Head of caudate nucleus (tissue), 42 donors: ENCODE data around the gene MEAK7.

ENCODE experiments used
- DNase-seq, 42 donors: peaks; one replicate each; pipeline versions ENCODE4 v3.0.0 to v3.0.0-alpha.2; 2020 to 2021; ENCODE audit warnings: mixed read lengths in 7 of 42
- intact Hi-C: fragments of 100-400 bp; cut with DNase I; formaldehyde crosslinking; loops from one replicate; pipeline ENCODE4 v1.15.0; 2022

MEAK7 gene

DNA sequence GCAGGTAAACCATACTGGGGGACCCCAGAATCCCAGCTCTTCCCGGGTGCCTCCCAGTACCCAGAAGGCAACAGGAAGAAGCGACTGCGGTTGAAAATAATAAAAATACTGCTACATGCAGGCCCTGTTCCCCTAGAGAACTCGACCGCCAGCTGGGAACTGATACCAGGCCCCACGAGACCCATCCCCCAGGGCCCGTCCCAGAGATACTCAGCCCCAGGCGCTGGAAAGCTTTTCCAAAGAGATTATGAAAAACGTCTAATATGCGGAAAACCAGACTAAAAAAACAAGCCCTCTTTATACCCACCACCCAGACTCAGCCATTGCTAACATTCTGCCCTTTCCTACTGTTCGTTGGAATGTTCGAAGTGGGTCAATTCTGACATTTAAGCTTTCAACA is 12.9 kb upstream of the MEAK7 start:
- intact Hi-C loops, result loop anchor here (5.0 kb wide), 1 partner anchor 210 kb away; no protein-coding TSS in a partner anchor
- no peak for DNase-seq

DNA sequence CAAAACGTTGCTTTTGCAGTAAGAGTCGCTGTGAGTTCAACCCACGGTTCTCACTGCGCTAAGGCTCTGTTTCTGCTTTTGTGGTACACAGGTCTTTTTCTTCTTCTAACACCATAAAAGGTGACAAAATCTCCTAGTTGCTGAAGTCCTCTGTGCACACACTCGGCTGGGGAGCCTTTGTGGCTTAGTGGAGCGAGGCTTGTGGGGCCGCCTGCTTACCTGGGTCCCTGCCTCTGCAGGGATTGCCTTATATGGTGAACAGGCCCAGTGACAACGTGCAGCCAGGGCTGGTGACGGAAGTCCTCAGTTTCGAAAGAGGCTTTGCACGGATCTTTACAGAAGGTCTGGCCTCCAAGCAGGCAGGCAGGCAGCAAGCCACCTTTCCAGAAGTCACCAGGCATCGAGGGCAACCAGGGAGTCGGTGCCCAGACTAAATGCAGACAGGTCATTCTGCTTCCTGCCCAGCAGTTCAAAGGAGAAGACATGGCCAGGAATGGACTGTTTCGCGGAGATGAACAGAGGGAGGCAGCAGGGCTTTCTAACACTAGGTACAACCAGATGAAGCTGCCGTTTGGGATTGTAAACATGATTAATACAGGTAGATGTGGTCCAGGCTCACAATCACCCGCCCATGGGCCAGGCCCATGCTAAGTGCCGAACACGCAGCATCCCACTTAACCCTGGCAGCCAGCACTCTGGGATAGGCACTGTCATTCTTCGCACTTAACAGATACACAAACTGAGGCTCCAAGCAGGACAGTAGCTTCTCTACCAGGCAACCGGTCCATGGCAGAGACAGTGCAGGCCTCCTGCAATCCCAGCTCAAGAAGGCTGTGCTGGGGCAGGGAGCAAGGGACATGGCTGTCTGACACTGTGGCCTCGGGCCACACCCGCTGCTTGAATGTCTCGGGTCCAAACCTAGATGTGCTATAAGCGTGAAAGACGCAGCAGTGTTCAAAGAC is 10.7 kb upstream of the MEAK7 start:
- DNase-seq, result peak in 4 of 42 donors; percentile 18 to 47 (median 29)
- intact Hi-C loops, result loop anchor here (5.0 kb wide), 2 partner anchors 212 to 222 kb away; no protein-coding TSS in a partner anchor

GRCh38 chr16:84514295-84514873 is 9.9 kb upstream of the MEAK7 start:
- no peak for DNase-seq
- intact Hi-C loops, result loop anchor here (5.0 kb wide), 1 partner anchor 223 kb away; no protein-coding TSS in a partner anchor

DNA sequence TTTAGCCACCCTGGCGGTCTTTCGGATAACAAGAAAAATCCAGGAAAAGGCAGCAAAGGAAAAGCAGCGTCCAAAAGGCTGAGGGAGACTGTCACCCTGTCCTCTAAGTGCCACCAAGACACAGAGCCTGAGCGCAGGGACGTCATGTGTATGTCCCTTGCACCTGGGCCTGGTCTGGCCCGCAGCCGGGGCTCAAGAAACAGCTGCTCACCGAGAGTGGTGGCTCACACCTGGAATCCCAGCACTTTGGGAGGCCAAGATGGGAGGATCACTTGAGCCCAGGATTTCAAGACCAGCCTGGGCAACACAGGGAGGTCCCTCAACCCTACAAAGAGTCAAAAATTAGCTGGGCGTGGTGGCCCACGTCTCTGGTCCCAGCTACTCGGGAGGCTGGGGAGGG is 9.2 kb upstream of the MEAK7 start:
- no peak for DNase-seq
- intact Hi-C loops, result loop anchor here (5.0 kb wide), 1 partner anchor 224 kb away; no protein-coding TSS in a partner anchor

- intact Hi-C loops, result loop anchor here (5.0 kb wide), 1 partner anchor 224 kb away; no protein-coding TSS in a partner anchor
- DNase-seq, result no peak
Measured at GRCh38 chr16:84513123-84513522, 8.7 kb upstream of the MEAK7 start.

- intact Hi-C loops, result loop anchor here (2.0 to 5.0 kb wide), 2 partner anchors 111 to 225 kb away; no protein-coding TSS in a partner anchor
Measured at GRCh38 chr16:84511831-84512230, 7.4 kb upstream of the MEAK7 start.

GRCh38 chr16:84511180-84511800 is 6.8 kb upstream of the MEAK7 start:
- DNase-seq, result peak; percentile 58 to 94 (median 85)
- intact Hi-C loops, result loop anchor here (2.0 to 5.0 kb wide), 2 partner anchors 112 to 226 kb away; no protein-coding TSS in a partner anchor

More at GRCh38 chr16:84511831-84512230, 7.4 kb upstream of the MEAK7 start:
- DNase-seq, result peak in 1 of 42 donors; percentile 8

DNA sequence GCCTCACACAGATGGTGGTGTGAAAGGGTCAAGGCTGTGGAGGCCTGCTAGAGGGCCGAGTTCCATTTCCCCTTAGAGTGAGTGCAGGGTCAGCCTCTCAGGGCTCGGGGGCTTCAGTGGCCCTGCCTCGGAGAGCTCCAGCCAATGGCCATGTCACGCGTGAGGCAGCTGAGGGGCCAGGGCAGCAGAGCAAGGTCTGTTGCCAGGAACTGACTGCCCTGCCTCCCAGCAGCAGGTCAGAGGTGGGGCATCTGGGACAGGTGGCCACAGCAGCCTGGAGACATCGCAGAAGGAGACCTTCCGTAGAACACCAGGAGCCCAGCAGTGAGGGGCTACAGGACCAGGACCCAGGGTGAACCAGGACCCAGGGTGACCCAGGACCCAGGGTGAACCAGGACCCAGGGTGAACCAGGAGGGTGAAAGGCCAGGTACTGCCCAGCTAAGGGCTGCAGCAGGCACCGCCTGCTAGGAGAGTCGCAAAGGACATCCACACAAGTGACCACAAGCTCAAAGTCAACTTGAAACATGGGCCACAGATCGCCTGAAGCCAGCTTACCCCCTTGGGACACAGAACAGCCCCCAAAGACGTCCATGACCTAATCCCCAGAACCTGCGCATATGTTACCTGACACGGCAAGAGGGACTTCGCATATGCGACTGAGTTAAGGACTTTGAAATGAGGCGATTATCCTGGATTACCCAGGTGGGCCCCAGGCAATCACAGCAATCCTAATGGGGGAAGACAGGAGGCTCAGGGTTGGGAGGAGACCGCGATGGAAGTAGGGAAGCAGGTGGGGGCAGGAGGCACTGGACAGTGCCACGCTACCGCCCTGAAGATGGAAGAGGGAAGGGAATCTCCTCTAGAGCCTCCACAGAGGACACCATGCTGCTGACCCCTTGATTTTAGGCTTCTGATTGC is 4.8 kb upstream of the MEAK7 start:
- intact Hi-C loops, result no loop called here
- peak in 1 of 42 donors; percentile 12 for DNase-seq

- intact Hi-C loops, result no loop called here
Measured at GRCh38 chr16:84508502-84508901, 4.0 kb upstream of the MEAK7 start.

DNA sequence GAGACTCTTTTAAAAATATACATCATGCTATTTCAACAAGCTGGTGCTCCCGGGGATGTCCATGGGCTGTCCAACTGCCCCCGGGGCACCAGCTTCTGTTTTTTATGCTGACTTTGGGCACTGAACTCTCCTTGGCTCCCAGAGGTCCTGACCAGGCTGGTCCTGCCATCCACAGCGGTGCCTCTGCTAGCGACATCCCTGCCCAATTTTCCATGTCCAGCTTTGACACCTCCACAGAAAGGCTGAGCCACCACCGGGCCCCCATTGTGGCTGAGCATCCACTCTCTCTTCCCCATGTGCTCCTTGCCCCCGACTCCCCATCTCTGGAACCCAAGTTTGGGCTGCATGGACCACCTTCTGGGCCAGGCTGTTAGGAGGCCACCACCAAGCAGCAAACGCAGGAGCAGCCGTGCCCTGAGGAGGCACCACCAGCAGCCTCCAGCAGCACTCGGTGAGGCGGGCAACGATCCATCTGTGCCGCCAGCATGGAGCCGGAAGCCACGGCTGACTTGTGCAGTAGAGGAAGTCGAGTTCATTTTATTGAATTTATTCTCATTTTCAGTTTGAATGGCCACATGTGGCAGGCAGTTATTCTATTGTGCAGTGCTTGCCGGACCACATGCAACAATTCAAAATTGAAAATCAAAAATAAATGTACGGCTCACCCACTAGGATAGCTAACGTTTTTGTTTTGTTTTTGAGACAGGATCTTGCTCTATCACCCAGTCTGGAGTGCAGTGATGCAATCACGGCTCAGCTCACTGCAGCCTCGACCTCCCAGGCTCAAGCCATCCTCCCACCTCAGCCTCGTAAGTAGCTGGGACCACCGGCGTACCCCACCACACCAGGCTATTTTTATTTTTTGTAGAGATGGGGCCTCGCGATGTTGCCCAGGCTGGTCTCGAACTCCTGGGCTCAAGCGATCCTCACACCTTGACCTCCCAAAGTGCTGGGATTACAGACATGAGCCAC is 2.8 kb upstream of the MEAK7 start:
- intact Hi-C loops, result no loop called here
- DNase-seq, result peak in 1 of 42 donors; percentile 25

More at GRCh38 chr16:84508502-84508901, 4.0 kb upstream of the MEAK7 start:
- peak in 1 of 42 donors; percentile 14 for DNase-seq

DNA sequence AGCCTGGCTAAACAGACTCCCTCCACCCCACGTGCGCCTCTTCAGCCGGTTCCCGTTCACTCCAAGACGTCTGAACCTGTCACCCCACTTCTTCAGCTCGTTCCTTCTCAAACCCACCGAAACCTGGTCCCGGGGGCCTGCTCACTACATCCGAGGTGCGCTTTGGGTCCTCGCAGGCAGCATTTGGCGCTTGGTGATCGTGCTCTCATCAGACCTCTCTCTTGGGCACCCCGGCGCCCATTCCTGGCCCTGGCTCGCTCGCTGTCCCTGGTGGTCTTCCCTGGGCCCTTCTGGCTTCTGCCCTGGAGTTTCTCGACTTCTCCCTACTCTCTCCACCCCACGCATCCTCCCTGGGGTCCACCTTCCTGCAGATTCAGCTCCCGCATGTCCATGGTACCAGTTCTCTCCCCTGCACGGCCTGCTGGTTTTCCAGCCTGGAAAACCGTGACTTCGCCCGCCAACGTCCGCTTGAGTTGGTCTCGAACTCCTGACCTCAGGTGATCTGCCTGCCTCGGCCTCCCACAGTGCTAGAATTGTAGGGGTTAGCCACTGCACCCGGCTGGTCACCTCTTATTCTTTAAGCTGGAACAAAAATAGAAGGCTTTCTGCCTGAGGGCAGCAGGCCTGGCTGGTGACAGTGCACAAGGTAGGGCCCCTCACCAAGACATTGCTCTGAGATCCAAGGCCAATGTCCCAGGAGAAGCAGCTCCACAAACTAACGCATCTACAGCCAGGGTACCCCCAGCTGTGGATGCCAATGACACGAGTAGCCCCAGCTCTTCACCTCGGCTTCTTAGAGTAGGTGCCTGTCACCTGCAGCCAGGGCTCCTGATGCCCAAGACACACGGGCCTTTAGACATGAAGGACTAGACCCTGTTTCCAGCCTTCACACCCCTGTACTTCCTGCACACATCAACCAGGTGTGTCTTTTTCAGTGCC is 1.1 kb upstream of the MEAK7 start:
- intact Hi-C loops, result no loop called here
- peak in 5 of 42 donors; percentile 17 to 47 (median 39) for DNase-seq

- no peak for DNase-seq
- intact Hi-C loops, result no loop called here
Measured at GRCh38 chr16:84503751-84504395, 586 bp downstream of the MEAK7 start.

DNA sequence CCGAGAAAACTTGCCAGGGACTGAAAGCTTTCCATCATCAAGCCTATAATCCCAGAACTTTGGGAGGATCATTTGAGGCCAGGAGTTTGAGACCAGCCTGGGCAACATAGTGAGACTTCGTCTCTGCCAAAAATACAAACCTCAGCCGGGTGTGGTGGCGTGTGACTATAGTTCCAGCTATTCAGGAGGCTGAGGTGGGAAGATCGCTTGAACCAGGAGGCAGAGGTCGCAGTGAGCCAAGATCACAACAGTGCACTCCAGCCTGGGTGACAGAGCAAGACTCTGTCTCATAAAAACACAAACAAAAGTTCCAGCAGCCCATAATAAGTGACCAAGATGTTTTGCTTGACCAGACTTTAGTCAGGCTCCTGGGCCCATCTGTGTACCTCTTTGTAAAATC is 1.9 kb downstream of the MEAK7 start:
- intact Hi-C loops, result no loop called here
- no peak for DNase-seq

- intact Hi-C loops, result no loop called here
- peak in 1 of 42 donors; percentile 8 for DNase-seq
Measured at GRCh38 chr16:84502075-84502474, 2.4 kb downstream of the MEAK7 start.

DNA sequence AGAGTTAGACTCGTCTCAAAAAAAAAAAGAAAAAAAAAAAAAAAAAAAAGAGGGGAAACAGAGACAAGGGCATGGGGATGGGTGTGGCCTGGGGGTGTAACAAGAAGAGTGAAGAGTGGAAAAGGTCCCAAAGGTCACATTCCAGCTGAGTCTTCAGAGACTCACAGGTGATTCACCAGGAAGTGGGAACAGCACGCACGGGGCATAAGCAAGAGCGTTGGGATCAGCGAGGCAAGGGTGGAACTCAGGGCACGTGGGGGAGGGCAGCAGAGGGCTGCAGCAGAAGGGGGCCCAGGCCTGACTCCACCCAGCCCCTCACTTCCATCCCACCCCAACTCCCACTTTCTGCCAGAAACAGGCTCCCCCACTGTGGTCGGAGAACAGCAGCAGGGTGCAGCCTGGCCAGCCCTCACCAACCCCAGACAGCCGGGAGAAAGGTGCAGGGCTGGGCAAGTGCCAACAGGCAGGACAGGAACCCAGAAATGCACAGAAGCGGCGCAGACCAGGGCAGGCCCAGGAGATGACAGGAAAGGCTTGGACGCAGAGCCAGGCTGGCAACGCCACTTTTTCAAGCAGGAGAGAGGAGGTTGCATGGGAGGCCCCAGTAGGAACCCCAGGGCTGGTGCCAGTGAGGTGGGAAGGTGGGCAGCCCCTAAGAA is 3.3 kb downstream of the MEAK7 start:
- intact Hi-C loops, result no loop called here
- DNase-seq, result peak in 3 of 42 donors; percentile 5 to 16 (median 13)
